Nephron progenitor cell (in vitro differentiated cells): ENCODE measurements around the gene MGAT5B.

ENCODE experiments used
- DNase-seq: peaks from one replicate; pipeline ENCODE4 v3.0.0; 2021
- H3K27ac Mint-ChIP-seq: 2 replicates; pipeline ENCODE4 v1.8.0; 2021; ENCODE audit warnings: mild to moderate bottlenecking, moderate library complexity, mixed read lengths
- H3K27me3 Mint-ChIP-seq: 2 replicates; pipeline ENCODE4 v1.8.0; 2021; ENCODE audit warnings: mild to moderate bottlenecking, low read depth, mixed read lengths; ENCODE audit not compliant: poor library complexity
- H3K36me3 Mint-ChIP-seq: 2 replicates; pipeline ENCODE4 v1.8.0; 2021; ENCODE audit warnings: low read depth, mixed read lengths
- H3K4me1 Mint-ChIP-seq: 2 replicates; pipeline ENCODE4 v1.8.0; 2021; ENCODE audit warnings: mixed read lengths
- H3K4me3 Mint-ChIP-seq: 2 replicates; pipeline ENCODE4 v1.8.0; 2021; ENCODE audit warnings: mild to moderate bottlenecking, moderate library complexity, mixed read lengths
- H3K9me3 Mint-ChIP-seq: 2 replicates; pipeline ENCODE4 v1.8.0; 2021; ENCODE audit warnings: mild to moderate bottlenecking, moderate library complexity, mixed read lengths
- TF ChIP-seq, protein P1 (sequence below): fragments of 200-600 bp; sonication (generic); IDR thresholded peaks from 2 replicates; pipeline ENCODE4 v1.5.0; 2021; ENCODE audit warnings: antibody characterized with exemption

The MGAT5B gene

DNA sequence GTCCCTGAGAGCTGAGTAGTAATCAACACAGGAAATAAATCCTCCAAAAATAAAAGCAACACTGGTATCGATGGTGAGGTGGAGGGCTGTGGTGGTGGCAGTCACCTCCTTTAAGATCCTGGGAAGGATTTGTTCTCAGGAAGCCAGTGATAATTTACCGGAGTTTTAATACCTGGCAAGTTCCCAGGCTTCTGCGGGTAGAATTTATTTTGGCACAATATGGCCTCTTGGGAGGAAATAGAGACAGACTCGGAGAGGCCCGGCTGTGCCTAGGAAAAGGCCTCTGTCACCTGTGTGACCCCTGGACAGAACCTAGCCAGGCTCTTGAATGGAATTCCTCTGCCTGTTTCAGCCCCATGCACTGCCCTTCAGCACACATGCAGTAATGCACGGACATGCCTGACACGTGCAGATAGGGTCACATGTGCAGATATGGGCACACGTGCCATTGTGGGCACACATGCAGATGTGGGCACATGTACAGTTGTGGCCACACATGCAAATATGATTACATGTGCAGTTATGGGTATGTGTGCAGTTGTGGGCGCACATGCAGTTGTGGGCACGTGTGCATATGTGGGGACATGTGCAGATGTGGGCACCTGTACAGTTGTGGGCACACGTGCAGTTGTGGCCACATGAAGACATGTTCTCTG, 33.5 kb downstream of the MGAT5B start:
- H3K27me3 Mint-ChIP-seq = peaks cover 12% of the 10 kb centered on the region
- H3K27ac Mint-ChIP-seq = no peak overlapping the region
- TF ChIP-seq, protein P1, sequence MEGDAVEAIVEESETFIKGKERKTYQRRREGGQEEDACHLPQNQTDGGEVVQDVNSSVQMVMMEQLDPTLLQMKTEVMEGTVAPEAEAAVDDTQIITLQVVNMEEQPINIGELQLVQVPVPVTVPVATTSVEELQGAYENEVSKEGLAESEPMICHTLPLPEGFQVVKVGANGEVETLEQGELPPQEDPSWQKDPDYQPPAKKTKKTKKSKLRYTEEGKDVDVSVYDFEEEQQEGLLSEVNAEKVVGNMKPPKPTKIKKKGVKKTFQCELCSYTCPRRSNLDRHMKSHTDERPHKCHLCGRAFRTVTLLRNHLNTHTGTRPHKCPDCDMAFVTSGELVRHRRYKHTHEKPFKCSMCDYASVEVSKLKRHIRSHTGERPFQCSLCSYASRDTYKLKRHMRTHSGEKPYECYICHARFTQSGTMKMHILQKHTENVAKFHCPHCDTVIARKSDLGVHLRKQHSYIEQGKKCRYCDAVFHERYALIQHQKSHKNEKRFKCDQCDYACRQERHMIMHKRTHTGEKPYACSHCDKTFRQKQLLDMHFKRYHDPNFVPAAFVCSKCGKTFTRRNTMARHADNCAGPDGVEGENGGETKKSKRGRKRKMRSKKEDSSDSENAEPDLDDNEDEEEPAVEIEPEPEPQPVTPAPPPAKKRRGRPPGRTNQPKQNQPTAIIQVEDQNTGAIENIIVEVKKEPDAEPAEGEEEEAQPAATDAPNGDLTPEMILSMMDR = no peak
- DNase-seq = no peak
- no peak overlapping the region for H3K4me3 Mint-ChIP-seq
- no peaks in the 10 kb centered on the region for H3K36me3 Mint-ChIP-seq
- peaks cover 1% of the 10 kb centered on the region for H3K9me3 Mint-ChIP-seq
- no peaks in the 10 kb centered on the region for H3K4me1 Mint-ChIP-seq

DNA sequence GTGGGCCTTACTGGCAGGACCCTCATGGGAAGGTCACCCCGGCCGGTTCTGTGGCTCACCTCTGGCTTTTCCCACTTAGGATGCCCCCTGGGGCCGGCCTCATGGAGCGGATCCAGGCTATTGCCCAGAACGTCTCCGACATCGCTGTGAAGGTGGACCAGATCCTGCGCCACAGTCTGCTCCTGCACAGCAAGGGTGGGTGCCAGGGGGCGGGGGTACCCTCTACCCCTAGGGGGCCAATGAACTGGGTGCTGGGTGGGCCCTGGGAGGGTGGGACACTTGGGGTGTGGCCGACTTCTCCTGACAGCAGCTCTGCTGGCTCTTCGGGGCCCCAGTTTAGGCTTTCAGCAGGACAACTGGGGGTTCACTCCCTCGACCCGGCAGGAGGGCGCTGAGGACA, 34.3 kb downstream of the MGAT5B start:
- Mint-ChIP-seq H3K36me3 (no peaks in the 10 kb centered on the region), H3K27ac (no peak overlapping the region), H3K4me3 (no peak overlapping the region), H3K9me3 (no peaks in the 10 kb centered on the region), H3K27me3 (peaks cover 6% of the 10 kb centered on the region), H3K4me1 (no peaks in the 10 kb centered on the region)
- DNase-seq = no peak
- TF ChIP-seq, protein P1 = no peak

DNA sequence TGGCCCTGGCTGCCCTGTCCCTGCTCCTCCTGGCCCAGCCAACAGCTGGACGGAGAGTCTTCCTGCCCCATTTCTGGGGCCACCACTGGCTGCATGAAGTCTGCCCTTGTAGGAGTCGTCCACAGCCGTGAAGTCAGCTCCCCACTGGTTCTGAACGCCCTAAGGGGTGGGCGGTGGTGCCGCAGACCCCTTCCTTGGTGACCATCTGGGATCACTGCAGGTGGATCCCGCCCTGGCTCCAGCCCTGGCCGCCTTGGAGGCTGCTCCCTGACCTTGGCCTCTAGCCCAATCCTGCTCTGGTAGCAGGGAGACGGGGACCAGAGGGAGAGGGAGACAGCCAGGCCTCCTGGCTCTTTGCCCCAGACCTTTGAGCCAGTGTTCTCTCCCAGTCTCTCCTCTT, 35.4 kb downstream of the MGAT5B start:
- DNase-seq = no peak
- Mint-ChIP-seq H3K4me3 (no peak overlapping the region), H3K4me1 (no peaks in the 10 kb centered on the region), H3K36me3 (no peaks in the 10 kb centered on the region), H3K27ac (no peak overlapping the region), H3K9me3 (no peaks in the 10 kb centered on the region), H3K27me3 (peaks cover 9% of the 10 kb centered on the region)
- TF ChIP-seq, protein P1 = no peak

DNA sequence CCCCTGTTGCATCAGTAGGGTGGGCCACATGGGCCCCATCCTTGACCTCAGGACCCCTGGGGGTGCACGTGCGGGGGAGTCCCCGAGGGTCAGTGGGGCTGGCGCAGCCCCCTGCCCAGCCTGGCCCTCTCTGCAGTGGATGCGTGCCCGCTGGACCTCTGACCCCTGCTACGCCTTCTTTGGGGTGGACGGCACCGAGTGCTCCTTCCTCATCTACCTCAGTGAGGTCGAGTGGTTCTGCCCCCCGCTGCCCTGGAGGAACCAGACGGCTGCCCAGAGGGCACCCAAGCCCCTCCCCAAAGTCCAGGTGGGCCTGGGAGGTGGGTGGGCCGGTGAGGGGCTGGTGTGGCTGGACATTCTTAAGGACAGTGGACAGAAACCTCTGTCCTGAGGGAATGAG, 35.9 kb downstream of the MGAT5B start:
- Mint-ChIP-seq H3K4me3 (no peak overlapping the region), H3K36me3 (no peaks in the 10 kb centered on the region), H3K27me3 (peaks cover 6% of the 10 kb centered on the region), H3K4me1 (no peaks in the 10 kb centered on the region), H3K9me3 (no peaks in the 10 kb centered on the region), H3K27ac (no peak overlapping the region)
- DNase-seq = no peak
- TF ChIP-seq, protein P1 = no peak

DNA sequence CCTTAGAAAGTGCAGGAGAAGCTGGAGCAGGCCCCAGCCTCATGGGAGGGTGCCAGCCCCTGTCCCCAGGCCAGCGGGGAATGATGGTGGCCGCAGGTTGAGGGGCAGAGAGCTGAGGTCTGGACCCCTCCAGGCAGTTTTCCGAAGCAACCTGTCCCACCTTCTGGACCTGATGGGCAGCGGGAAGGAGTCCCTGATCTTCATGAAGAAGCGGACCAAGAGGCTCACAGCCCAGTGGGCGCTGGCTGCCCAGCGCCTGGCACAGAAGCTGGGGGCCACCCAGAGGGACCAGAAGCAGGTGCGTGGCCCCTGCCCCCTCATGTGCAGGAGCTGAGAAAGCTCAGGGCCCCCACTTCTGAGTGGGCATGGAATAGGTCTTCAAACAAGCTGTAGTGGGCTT, 36.8 kb downstream of the MGAT5B start:
- DNase-seq = no peak
- no peaks in the 10 kb centered on the region for H3K36me3 Mint-ChIP-seq
- H3K27me3 Mint-ChIP-seq = peaks cover 3% of the 10 kb centered on the region
- no peak overlapping the region for H3K27ac Mint-ChIP-seq
- H3K9me3 Mint-ChIP-seq = no peaks in the 10 kb centered on the region
- no peak overlapping the region for H3K4me3 Mint-ChIP-seq
- TF ChIP-seq, protein P1 = no peak
- no peaks in the 10 kb centered on the region for H3K4me1 Mint-ChIP-seq

DNA sequence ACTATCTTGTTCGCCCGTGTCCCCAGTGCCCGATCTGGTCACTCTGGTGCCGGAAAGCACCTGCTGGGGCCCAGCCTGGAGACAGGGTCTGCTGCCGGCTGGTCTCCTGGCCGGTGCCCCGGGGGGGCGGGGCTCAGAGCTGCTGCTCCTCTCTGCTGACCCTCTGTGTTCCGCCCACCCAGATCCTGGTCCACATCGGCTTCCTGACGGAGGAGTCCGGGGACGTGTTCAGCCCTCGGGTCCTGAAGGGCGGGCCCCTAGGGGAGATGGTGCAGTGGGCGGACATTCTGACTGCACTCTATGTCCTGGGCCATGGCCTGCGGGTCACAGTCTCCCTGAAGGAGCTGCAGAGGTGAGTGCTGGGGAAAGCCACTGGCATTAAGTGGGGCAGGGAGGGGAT, 37.6 kb downstream of the MGAT5B start:
- Mint-ChIP-seq H3K27me3 (peaks cover 6% of the 10 kb centered on the region), H3K4me1 (no peaks in the 10 kb centered on the region), H3K36me3 (no peaks in the 10 kb centered on the region), H3K4me3 (no peak overlapping the region), H3K9me3 (no peaks in the 10 kb centered on the region), H3K27ac (no peak overlapping the region)
- no peak for DNase-seq
- TF ChIP-seq, protein P1 = no peak
